ENCODE data around the gene SCYL2.

DNA sequence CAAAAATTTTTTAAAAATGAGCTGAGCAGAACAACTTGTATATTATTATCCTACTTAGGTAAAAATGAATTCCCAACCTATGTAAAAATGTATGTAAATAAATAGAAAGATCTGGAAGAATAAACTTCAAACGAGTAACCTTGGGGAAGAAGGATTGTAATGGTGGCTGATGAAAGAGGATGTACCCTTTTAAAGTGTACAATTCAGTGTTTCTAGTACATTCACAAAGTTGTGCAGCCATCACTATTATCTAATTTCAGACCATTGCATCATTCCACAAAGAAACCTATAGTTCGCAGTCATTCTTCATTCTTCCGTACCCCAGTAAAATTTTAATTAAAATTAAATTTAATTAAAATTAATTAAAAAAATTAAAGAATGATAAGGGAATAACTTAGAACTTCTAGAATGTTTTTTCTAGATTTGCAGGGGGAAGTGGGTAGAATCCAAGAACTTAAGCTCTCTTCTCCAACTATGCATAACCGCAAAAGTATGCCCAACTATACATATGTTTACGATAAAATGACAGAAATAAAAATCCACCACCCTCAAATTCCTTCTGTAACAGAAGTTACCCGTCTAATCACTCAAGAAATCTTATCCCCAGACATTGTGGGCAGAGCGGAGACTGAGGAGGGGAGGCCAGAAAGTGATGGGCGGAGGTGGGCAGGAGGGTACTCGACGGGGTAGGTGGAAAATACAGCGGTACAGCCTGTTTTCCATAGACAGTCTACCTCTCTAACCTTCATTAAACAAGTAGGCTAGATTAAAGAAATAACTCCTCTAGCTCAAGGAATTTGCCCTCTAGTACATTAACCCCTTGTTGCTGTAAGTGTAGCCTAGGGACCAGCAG lies 1.0 kb upstream of the SCYL2 start:
- TF ChIP-seq, protein P1, sequence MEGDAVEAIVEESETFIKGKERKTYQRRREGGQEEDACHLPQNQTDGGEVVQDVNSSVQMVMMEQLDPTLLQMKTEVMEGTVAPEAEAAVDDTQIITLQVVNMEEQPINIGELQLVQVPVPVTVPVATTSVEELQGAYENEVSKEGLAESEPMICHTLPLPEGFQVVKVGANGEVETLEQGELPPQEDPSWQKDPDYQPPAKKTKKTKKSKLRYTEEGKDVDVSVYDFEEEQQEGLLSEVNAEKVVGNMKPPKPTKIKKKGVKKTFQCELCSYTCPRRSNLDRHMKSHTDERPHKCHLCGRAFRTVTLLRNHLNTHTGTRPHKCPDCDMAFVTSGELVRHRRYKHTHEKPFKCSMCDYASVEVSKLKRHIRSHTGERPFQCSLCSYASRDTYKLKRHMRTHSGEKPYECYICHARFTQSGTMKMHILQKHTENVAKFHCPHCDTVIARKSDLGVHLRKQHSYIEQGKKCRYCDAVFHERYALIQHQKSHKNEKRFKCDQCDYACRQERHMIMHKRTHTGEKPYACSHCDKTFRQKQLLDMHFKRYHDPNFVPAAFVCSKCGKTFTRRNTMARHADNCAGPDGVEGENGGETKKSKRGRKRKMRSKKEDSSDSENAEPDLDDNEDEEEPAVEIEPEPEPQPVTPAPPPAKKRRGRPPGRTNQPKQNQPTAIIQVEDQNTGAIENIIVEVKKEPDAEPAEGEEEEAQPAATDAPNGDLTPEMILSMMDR (IDR thresholded peaks at IDR 0.05), result no peak
- no peak for TF ChIP-seq POLR2A (IDR thresholded peaks at IDR 0.05)

Measured in body of pancreas (tissue), 4 donors.